Measurements from ENCODE around the gene FFAR4.
"Not testable (repeated sequence)": the region's sequence is repeated elsewhere in the genome, so short reads cannot be mapped to it uniquely, and the experiment has no call there.

Gene FFAR4

DNA sequence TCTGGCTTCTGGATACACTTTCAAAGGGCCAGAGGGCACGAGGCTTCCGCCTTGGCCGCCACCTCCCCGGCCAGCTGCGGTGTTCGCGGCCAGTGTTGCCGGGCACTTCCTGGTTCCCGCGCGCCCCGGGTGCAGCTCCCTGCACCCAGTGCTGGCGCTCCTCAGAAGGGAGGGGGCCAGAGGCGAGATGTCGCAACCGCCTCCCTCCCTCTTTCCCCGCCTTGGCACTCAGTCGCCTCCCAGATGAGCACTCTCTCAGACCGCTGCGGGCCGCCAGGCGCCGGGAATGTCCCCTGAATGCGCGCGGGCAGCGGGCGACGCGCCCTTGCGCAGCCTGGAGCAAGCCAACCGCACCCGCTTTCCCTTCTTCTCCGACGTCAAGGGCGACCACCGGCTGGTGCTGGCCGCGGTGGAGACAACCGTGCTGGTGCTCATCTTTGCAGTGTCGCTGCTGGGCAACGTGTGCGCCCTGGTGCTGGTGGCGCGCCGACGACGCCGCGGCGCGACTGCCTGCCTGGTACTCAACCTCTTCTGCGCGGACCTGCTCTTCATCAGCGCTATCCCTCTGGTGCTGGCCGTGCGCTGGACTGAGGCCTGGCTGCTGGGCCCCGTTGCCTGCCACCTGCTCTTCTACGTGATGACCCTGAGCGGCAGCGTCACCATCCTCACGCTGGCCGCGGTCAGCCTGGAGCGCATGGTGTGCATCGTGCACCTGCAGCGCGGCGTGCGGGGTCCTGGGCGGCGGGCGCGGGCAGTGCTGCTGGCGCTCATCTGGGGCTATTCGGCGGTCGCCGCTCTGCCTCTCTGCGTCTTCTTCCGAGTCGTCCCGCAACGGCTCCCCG lies at the start of gene FFAR4:
Gene FFAR4 (plus strand): TSS at position 231 of the 842 bp plus-strand sequence. CDS start 56 bp downstream, at position 287.
- no peak for DNase-seq

DNA sequence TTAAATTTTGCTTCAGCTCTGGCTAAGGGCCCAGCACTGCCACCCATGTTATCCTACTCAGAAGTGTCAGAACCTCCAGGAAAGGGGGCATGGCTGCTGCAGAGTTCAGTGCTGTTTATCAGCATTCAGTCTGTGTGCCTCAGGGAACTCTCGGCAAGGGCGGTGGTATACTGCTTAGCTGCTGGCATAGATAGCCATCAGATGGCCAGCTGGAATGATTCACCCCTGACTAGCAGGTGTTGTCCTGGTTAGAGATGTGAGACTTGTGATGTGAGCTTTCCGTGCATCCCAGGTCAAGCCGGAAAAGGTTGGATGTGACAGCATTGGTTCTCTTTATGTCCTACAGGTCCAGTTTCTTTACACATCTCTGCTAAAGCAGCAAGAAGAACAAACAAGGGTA lies 47.9 kb upstream of the FFAR4 start:
- no peak for DNase-seq

- no peak for DNase-seq
Observed at GRCh38 chr10:93535293-93535692, 31.2 kb upstream of the FFAR4 start.

GRCh38 chr10:93540871-93541270 lies 25.6 kb upstream of the FFAR4 start:
- not testable (repeated sequence) for DNase-seq

DNA sequence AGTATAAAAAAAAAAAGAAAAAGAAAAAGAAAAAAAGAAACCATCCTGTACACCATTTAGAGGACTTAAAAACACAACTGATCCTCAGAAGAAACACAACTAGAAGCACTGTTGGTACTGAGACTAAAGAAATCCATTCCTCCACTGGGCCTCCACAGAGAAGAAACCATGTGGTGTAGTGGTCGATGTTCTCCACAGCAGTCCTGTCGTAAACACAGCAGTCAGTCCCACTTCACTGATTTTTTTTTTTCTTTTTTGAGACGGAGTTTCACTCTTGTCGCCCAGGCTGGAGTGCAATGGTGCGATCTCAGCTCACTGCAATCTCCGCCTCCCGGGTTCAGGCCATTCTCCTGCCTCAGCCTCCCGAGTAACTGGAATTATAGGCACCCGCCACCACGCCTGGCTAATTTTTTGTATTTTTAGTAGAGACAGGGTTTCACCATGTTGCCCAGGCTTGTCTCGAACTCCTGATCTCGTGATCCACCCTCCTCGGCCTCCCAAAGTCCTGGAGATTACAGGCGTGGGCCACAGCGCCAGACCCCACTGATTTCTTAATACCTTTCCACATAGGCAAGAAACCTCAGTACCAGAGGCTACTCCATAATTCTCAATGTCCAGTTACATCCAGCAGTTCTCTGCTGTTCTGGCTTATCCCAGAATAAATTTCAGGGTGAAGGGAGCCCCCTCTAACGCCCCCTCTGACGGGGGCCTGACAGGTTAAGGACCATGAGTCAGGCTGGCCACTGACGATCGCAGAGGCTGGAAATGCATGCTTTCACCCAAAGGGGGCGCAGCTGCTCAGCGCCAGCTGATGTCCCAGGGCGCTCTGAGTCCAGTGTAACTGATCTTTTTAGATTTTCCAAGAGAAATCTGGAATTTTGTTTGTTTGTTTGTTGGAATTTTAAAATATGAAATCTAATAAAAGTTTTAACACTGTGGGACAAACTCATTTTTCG lies 24.8 kb upstream of the FFAR4 start:
- no peak for DNase-seq

GRCh38 chr10:93542358-93542791 lies 24.1 kb upstream of the FFAR4 start:
- no peak for DNase-seq

DNA sequence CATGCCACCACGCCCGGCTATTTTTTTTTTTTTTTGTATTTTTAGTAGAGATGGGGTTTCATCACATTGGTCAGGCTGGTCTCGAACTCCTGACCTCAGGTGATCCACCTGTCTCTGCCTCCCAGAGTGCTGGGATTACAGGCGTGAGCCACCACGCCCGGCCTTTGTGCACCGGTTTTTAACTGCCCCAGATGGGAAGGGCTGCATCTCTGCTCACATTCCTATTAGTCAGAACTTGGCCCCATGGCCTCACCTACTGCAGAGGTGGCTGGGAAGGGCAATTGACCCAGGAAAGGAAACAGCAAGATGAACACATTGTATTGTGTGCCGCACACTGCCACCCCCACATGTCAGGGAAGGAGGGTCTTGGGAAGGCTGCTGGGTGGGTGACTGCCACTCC lies 19.5 kb upstream of the FFAR4 start:
- not testable (repeated sequence) for DNase-seq

GRCh38 chr10:93547522-93547921 lies 18.9 kb upstream of the FFAR4 start:
- no peak for DNase-seq

- no peak for DNase-seq
Observed at GRCh38 chr10:93548376-93549071, 17.9 kb upstream of the FFAR4 start.

GRCh38 chr10:93550606-93551005 lies 15.9 kb upstream of the FFAR4 start:
- DNase-seq: no peak

- no peak for DNase-seq
Observed at GRCh38 chr10:93552780-93553179, 13.7 kb upstream of the FFAR4 start.

DNA sequence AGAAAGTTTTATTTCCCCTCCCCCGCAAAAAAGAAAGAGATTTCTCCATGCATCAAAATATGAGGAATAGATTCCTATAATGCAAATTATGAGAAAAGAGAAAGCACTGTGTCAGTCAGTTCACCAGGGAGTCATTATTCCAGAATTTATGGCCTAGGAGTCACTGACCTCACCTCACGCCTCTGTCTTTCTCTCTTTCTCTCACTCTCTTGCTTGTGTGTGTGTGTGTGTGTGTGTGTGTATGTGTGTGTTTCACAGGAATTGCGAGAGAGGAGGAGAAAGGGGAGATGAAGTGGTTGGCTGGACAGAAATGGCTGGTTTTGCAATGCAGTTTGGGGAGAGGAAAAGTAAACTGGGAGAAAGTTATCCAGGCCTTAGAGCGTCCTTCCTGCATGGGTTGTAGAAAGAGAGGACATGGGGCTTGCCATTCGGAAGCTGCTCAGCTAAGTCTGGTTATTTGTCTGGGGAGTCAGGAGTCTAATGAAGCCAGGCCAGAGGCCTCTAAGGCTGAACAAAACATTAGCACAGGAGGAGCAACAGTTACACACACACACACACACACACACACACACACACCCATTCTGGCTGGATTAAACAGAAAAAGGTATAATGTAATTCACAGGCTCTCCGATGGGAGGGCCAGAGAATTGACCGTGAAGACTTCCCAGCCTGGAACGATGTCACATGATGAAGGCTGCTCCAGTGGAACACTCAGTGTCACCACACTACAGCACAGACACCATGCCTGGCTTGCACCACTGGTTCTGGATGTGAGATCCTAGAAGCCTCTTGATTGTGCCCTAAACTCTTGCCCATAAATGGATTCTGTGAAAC lies 12.8 kb upstream of the FFAR4 start:
- no peak for DNase-seq

DNA sequence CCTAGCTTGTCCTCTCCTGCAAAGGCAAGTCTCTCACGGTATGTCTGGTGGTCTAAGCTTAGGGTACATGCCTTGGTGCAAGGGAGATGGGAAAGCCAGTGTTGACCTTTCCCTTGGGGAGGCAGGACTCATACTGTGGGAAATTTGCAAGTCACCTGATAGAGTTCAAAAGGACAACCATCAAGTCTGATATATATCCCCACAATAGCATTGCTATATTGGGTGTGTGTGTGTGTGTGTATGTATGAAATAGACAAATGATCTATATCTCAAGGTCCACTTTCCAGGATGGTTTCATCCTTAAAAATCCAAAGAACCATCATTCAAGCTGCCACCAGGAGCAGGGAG lies 12.2 kb upstream of the FFAR4 start:
- no peak for DNase-seq

GRCh38 chr10:93554760-93555432 lies 11.6 kb upstream of the FFAR4 start:
- no peak for DNase-seq

DNA sequence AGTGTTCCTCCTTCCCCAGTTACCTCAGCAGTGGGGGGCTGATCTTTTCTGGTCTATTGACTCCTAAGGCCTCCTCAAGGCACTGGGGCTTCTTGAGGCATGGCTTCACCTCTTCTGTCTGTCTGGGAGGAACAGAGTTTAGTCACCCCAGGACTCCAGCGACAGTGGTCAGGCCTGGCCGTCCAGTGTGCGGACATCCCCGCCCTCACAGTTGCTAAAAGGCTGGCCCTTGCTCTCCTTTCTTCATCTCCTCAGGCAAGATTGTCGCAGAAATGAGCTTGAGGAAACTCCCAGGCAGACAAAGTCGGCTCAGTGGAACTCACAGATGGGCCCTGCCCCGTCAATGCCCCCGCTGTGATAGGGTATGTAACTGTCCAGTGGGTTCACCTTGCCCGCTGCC lies 7.0 kb upstream of the FFAR4 start:
- no peak for DNase-seq

DNA sequence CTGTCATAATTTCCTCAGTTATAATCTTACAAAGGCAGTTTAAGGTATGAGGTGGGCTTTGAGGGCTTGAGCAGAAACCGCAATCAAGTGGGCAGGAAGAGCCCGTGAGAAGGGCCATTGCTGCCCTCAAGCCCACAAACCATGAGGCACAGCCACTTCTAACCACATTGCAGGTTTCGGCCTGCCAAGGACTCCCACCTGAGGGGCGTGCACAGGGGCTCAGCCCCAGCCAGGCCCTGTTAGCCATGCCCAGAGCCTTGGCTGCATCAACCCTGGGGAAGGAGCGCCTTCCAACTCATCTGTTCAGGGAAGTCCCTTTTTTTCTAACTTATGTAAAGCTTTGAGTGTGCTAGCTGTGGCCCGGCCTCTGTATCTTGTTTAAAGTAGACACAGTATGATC lies 5.9 kb upstream of the FFAR4 start:
- no peak for DNase-seq

- no peak for DNase-seq
Observed at GRCh38 chr10:93565446-93565845, 1.0 kb upstream of the FFAR4 start.

DNA sequence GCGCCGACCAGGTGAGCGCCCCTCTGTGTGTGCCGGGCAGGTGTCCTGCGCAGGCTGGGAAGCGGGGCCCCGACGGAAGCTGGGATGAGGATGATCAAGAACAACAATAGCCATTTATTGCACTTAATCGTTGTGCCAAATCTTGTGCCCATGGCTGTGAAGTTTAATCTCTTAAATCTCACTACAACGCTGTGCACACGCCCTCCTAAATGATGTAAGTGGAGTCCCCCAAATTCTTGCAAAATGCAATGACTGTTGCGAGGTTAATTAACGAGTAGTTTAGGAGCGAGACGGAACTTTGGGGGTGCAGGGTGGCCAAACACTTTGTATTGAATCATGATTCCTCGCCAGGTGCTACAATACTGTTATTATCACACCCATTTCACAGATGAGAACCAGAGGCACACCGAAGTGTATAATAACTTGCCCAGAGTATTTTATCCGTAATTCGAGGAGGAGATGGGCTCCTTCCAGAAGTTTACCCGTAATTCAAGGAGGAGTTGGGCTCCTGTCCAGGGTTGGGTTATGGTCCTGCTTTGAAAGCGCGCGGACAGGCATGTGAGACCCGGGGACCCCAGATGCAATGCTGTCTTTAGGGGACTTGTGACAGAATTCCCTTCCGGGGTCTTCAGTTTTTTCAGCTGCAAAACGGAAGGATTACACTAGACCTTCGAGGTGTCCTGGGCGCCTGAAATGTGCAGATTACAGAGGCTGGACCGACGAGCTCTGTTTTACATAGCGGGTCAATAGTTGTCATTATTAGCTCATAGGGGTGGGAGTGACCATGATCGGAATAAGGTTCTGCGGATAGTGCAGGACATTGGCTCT lies 1.0 kb downstream of the FFAR4 start:
- no peak for DNase-seq

GRCh38 chr10:93568105-93568390 lies 1.6 kb downstream of the FFAR4 start:
- DNase-seq: no peak

DNA sequence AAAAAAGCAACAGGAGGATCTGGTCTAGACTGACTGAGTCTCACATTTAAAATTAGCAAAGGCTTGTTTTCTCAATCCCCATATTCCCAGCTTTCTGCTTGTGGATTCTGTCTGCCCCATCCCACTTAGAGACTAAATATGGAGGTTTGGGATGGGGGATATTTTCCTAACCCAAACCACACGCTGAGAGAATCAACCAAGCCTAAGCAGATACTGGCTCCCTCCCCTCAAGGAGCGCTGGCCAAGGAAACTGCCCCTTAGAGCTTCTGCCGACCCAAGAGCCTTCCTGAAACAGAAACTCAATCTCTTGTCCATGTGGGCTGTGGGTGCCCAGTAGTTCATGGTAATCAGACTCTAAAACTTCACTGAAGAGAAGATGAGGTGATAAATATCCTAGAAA lies 3.9 kb downstream of the FFAR4 start:
- no peak for DNase-seq

- no peak for DNase-seq
Observed at GRCh38 chr10:93572606-93573005, 6.1 kb downstream of the FFAR4 start.
